HG03175 (cell line): ENCODE results near the gene MDP1.
"Not testable (repeated sequence)": the region's sequence is repeated elsewhere in the genome, so short reads cannot be mapped to it uniquely, and the experiment has no call there.

Experiments
- ATAC-seq: cut with Tn5 transposase; IDR thresholded peaks from one replicate; pipeline ENCODE4 v1.9.1; 2021; ENCODE audit warnings: mild to moderate bottlenecking, moderate library complexity; ENCODE audit not compliant: unreplicated experiment

MDP1 gene

DNA sequence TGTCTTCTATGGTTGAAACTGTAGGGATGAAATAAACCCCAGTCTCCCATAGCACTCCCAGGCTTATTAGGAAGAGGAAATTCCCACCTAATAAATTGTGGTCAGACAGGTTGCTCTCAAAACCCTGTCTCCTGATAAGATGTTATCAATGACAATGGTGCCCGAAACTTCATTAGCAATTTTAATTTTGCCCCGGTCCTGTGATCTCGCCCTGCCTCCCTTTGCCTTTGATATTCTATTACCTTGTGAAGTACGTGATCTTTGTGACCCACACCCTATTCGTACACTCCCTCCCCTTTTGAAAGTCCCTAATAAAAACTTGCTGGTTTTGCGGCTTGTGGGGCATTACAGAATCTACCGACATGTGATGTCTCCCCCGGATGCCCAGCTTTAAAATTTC lies 13.3 kb downstream of the MDP1 start:
- not testable (repeated sequence) for ATAC-seq

DNA sequence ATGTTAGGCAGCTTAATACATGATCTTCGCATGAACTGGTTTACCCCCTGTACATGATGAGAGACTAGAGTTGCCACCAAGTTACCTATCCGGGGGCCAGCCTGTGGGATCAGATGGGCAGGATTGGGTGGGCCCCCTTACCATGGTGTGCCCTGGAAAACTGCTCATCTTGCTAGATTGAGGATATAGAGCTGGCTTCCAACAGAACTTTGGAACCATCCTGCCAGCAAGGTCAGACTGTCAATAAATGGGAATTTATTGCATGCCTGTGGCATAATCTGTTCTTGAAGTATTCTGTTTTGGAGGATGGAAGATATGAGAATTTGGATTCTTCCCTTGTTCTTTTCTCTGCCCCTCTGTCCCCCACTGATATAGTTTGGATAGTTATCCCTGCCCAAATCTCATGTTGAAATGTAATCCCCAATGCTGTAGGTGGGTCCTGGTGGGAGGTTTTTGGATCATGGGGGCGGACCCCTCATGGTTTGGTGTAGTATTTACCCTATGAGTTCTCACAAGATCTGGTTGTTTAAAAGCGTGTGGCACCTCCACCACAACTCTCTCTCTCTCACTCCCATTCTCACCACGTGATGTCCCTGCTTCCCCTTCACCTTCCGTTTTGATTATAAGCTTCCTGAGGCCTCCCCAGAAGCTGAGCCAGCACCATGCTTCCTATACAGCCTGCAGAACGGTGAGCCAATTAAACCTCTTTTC lies 16.9 kb downstream of the MDP1 start:
- ATAC-seq: no peak

DNA sequence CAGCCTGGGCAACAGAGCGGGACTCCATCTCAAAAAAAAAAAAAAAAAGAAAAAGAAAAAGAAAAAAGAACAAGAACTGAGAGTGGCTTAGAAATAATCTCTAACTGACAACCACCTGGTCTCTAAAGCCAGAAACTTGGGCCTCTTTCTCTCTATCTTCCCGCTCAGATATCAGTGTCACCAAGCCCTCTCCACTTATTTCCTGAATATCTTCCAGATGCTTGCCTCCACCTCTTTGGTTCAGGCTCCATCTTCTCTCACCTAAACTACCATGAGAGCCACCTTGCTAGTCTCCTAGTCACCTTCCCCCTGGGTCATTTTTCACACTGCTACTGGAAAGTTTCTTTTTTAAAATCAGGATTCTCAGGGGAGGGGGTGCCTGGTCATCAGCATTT lies 18.8 kb downstream of the MDP1 start:
- ATAC-seq: no peak

DNA sequence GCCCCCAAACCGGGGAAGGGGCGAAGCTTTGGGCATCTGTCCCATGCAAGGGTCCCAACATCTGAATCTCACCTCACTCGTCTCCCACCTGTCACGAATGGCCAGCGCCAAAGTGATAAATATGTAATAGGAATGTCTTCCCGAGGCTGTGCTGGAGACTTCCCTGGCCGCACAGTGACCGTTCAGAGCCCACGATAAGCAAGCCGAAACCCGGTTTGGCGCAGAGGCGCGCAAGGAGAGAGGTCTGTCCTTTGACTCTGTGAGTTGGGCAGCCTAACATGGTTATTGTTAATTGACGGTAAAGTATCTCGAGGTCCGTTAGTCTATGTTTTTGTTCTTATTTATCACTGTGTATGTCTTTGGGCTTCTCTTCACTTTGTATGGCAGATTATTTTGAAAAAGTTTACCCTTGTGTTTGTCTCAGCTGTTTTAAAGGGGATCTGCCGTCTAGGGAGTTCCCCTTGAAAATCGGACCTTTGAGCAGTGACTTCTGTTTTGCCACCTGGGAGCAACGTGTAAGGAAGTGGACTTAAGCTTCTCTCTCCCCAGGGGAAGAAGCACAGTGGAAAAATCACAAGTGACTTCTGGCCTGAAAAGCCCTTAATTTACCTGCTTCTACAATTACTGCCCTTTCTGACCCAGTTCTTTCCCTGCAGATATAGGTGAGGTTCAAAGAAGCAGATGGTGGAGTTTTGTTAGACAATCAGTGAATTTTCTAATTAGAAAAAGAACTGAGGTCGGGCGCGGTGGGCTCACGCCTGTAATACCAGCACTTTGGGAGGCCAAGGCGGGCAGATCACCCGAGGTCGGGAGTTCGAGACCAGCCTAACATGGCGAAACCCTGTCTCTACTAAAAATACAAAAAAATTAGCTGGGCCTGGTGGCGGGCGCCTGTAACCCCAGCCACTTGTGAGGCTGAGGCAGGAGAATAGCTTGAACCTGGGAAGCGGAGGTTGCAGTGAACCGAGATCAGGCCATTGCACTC lies 19.5 kb downstream of the MDP1 start:
- peak; percentile 11 for ATAC-seq

DNA sequence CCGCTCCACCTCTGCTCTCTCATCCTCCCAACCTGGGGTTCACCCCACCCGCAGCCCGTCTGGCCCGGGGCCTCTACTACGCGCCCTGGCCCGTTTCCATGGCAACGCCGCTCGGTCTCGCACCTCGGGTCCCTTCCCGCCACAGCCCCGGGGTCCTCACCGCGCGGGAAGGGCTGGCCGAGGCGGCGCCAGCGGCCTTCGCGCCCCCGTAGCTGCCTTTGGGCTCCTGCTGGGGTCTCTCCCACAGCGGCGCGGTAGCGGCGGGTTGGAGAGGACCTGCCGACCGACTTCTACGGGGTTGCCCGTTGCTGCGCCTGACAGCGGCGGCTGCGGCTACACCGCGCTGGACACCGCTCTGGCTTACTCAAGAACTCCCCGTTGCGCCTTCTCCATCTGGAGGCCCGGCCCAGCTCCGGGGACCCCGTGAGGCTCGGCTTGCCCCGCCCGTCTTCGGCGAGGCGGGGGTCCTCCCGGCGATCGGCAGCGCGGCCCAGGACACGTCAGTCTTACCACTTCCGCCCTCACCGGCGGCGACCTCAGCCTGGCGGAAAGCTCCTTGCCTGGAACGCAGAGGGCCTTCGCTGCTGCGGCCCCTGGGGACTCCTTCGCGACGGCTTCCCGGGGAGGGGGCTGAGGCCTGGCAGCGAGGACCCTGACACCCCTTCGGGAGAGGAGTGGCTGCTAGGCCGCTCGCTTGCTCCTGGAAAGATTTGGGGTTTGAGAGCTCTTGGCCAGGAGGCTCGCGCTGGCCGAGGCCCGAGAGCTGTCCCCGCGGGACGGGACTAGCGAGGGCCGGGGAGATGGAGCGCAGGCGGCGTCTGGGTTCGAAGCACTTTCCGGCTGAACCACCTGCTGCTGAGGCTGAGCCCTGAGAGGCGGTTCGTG lies 20.4 kb downstream of the MDP1 start, which contains the start of gene TM9SF1:
Gene TM9SF1, minus strand, starts transcription at position 256 of the 885 bp plus-strand sequence. CDS start 422 bp downstream, outside the sequence.
- peak; percentile 83 for ATAC-seq

DNA sequence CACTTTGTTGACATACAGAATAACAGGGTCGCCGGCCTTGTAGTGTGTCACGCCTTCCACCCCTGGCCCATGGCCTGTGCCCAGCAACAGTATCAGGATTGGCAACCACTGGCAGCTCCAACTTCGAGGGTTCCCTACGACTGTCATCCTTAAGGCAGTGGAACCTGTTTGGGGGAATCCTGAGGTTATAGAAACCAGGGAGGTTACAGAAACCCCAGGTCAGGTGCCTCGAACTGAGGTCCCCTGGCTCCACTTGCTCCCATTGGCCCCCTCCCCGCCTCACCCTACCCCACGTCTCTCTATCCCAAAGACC lies 21.0 kb downstream of the MDP1 start:
- ATAC-seq: no peak

DNA sequence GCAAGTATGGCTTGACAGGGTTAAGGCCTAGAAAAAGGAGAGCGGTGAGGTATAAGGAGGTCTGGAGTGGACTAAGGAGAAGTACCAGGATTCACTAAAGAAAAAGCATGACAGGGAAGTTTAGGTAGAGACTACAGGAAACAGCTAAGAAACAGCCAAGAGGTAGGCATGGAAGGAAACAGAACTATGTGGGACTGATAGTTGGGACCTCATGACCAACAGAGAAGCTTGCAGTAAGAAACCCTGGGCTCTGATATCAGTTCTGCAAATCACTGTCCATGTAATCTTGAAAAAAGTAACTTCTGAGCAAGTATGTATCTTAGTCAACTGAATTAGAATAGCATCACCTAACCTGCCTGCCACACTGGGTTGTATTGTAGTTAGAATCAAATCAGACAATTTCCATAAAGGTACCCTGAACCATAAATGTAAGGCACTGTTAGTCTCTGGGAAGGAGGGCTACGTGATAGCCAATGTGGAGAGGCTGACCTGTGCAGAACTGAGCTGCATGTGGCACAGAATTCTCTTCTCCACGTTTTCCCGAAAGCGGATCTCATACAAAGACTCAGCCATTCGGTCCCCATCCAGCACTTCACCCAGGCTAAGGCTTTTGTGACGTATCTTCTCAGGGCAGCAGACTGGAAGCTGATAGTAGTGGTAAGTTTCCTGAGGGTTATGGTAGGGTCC lies 21.5 kb downstream of the MDP1 start:
- ATAC-seq: no peak

DNA sequence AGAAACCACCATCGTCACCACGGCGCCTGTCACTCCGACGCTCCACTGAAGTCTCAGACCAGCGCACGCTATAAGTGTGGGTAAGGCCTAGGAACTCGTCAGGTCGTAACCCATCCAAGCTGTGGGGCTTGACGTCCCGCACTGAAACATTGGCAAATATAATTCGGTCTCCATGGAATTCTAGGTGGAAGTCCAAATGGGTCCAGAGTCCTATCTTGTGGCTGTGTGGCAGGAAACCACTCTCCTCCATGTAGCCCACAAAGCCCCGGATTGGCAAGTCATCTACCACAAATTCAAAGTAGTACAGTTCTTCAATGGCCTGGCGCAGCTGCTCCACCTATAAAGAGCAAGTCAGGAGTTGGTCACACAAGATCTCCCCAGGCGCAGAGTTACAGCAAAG lies 22.9 kb downstream of the MDP1 start:
- ATAC-seq: no peak

DNA sequence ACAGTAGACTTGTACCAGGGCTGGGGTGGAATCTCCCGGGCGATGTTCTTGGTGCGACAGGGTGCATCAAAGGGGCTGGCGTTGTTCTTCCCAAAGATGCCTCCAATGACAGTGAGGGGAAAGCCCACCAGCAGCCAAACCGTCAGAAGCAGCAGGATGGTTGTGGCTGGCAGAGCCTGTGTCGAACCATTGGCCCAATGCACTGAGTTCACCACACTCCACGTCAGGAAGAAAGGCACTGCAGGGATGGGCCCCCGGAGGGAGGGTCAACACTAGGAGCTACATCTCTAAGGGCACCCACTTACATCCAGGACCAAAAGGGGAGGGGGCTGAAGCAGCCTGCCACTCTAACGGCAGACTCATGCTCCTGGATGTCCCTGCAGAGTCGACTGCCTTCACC lies 25.4 kb downstream of the MDP1 start:
- no peak for ATAC-seq

DNA sequence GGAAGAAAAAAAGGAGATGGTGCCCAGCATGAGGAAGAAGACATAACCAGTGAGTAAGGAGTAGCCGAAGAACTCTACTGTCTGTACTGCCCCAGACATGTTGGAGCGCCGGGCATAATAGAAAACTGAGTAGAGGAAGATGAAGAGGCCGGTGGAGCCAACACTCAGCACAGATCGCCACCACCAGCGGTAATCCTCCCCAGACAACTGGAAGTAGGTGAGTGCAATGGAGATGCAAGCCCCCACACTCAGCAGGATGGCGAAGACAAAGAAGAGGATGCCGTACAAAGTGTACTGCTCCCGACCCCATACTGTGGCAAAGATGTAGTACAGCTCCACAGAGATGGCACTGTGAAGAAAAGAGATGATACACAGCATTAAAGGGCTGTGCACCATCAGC lies 26.4 kb downstream of the MDP1 start:
- no peak for ATAC-seq

DNA sequence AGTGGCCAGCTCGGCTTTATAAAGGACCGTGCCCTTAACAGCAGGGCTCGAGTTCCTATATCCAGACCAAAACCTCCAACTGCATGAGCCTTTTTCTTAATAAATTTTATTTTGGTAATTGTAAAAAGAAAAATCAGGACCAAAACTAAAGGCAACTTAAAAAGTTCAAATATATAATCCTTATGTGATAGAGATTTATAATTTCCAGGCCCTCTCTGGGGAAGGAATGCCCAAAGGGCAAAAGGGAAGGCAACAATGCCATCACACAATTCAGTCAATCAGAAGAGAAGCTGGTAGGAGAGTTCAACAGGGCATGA lies 26.8 kb downstream of the MDP1 start:
- ATAC-seq: no peak

DNA sequence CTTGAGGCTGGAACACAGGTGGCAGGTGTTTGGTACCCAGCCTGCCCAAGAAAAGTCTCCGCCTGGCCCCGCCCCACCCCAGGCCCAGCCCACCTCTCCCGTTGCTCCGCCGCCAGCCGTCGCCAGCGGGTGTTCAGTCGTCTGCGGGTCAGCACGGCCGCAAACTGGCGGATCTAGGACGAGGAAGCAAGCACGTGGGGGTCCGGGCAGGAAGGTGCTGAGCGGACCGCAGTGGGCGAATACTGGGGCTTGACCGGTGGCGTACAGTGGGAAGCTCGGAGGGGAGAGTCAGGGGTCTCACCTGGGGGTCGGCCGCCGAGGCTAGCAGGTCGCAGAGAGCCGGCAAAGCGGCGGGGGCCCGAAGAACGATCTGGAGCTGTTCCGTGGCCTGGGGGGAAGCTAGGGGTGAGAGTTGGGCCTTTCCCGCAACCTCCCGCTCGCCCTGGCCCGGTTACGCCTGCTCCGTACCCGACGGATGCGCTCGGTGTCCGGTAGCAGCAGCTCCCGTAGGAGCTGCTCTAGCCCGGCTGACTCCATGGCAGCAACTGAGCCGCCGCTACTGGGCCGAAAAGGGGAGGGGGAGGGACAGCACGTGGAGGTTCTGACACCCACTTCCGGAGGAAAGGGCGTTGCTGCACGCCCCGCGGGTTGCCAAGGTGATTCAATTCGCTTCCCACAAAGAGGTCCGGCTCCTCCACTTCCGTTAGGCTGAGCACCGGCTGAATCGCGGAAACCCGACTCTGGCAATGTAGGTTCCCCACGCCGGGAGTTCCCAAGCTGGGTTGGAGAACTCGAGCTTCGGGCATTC lies 27.4 kb downstream of the MDP1 start, which contains the start of gene IPO4:
Gene IPO4, minus strand, starts transcription at position 566 of the 808 bp plus-strand sequence. Its CDS starts 29 bp downstream, at position 537.
- peak; percentile 88 for ATAC-seq

DNA sequence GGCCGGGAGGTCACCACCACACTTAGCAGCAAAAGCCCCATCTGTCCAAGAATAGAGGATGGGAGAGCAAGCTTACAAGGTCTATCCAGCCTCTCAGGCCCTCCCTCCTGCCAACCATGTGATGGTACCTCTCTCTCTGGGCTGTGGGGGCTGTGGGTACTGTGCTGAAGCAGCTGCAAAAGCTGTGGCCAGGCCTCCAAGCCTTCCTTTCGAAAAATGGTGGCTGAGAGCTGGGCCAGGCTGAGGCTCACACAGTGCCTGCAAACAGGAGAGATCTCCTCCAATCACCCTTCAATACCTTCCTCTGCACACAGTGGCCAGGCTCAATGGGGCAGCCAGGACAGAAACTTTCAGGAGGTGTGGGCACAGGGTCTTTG lies 28.3 kb downstream of the MDP1 start:
- ATAC-seq: no peak

DNA sequence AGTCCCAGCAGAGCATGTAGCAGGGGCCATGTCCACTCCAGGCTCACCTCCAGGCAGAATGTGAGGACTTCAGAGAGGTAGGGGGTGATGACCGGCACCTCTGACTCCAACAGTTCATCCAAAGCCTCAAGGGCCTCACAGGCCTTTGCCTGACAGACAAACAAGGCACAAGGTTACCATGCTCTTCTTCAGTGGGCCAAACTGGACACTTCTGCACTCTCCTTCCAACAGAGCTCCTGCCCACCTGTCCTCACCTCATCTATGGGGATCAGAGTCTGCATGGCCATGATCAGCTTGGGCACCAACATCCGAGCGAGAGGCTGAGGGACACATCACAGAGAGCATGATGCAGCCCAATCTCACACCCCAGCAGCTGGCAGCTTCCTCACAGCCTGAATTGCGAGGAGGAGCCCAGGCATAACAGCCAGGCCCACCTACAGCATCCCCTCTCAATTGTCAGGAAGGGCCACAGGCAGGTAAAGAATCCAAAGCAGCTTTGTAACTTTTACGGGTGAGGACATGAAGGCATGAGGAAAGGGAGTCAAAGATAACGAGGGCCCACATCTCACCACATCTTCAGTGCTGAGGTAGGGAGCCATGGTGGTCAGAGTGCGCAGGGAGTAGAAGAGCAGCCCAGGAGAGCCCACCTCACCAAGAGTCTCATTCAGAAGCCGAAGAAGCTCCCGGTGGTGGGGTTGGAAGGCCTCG lies 28.9 kb downstream of the MDP1 start:
- ATAC-seq: no peak

DNA sequence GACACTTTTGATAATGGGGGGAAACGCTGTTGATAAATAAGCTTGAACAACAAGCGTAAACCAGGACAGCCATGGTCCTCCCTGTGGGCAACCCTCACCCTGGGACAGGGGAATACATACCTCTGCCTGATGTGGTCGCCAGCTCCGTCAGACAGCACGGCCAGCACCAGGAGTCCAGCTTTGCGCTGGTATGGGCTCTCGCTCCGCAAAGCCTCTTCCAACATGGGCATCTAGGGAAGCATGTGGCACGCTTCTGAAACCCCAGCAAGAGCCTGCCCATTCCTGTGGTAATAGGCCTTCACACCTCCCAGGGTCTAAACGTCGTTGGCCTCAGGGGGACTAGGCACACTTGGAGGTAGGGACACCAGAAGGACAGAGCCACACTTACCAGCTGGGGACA lies 30.1 kb downstream of the MDP1 start:
- ATAC-seq: no peak

DNA sequence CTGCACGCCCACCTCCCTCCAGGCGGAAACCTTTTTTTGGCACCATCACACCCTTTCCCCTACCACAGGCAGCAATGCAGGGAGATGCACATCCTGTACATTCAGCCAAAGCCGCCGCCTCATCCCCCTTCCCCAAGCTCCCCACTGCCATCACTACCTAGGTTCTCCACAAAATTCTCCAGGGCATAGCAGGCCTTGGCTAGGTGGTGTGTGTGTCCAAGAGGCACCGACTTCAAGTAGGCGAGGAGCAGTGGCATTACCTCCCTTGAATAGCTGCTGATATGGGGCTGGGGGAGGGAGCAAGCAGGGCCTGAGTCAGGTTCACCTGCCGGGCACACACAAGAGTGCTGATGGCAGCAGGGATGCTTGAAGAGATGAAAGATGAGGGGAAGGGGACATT lies 30.8 kb downstream of the MDP1 start:
- ATAC-seq: no peak

DNA sequence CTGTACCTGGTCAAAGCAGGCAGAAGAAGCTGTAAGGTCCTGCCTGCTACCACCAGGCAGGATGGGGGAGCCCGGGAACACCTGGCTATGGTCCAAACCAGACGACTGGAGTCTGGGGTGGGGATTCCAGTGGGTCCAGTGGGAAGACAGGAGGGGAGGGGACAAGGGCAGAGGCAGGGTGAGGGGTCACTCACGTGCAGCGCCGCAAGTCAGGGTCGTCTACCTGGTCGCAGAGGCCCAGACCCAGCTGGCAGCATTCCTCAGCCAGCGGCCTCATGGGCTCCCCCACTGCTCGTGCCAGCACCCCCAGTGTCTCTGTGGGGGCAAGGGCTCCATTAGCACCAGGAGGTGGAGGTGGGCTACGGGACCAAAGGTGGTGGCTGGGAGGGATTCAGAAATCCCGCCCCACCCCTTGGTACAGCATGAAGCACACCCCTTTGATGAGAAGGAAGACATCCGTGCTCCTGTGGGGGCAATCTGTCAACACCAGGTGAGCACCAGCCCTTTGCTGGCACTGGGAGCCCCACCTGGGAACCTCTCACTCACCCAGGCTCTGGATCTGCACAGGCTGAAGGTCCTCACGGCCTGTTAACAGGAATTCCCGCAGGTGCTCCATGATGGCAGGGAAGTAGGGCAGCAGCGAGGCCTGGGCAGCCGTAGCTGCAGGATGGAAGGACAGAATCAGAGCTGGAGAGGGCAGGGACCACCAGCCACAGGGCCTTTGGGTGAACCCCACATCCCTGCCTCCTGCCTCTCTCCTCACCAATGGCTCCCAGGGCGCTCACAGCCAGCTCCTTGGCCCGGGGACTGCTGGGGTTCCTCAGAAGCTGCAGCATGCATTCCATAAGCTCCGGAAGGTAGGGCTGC lies 31.5 kb downstream of the MDP1 start:
- ATAC-seq: no peak

DNA sequence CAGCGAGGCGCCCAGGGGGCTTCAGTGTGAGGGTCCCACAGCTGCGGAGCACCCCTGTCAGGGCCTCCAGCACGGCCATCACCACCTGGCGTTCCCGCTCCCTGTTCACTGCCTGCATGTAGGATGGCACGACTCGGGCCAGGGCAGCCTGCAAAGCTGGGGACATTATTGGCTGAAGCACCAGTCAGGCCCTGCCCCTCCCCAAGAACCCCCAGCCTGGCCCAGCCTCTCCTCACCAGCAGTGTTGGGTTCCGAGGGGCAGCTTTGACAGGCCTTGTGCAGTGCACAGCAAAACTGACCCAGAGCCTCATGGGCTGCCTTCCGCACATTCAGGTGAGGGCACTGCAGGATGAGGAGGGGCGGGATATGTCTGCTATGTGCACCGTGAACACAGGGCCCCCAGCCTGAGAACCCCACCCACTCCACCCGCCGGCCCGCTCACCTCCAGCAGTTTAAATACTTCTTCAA lies 32.8 kb downstream of the MDP1 start:
- no peak for ATAC-seq
